Measurements from ENCODE around the gene HS3ST5.
A peak's percentile ranks its signal among the peaks of the same experiment; 100 is the strongest.
"Not testable (repeated sequence)": the region's sequence is repeated elsewhere in the genome, so short reads cannot be mapped to it uniquely, and the experiment has no call there.

The HS3ST5 gene

DNA sequence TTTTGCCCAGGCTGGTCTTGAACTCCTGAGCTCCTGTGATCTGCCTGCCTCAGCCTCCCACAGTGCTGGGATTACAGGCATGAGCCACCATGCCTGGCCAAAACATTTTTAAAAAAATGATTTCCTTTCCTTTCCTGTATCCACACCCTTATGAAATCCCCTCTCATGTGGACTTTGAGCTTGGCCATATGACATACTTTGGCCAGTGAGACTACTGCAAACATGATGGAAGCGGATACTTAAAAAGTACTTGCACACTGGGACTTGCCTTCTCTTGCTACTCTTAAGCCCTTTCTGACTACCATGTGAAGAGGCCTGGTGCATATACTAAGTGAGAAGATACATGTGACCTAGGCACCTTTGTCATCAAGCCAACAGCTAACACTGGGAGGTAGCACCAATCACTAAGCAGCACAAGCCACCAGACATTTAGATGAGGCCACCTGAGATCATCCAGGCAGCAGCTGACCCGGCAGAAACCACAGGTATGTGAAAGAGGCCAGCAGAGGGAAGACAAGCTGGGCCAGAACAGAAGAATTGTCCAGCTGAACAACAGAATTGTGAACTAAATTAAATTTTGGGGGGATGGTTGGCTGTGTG lies 293.4 kb downstream of the HS3ST5 start:
- DNase-seq (ENCODE audit: low spot score): no peak

DNA sequence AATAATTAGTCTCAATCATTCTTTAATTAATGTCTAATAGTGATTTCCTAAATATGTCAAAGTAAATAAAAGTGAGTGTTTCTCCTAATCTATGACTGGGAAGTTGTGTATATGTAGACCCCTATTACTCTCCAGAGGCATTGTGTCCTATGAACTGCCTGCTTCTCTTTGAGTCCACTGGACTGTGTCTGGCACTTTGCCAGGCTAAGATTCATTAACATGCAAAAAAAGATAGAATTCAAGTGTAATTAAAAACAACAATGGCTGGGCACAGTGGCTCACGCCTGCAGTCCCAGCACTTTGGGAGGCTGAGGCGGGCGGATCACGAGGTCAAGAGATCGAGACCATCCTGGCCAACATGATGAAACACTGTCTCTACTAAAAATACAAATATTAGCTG lies 298.3 kb downstream of the HS3ST5 start:
- DNase-seq (ENCODE audit: low spot score): not testable (repeated sequence)

DNA sequence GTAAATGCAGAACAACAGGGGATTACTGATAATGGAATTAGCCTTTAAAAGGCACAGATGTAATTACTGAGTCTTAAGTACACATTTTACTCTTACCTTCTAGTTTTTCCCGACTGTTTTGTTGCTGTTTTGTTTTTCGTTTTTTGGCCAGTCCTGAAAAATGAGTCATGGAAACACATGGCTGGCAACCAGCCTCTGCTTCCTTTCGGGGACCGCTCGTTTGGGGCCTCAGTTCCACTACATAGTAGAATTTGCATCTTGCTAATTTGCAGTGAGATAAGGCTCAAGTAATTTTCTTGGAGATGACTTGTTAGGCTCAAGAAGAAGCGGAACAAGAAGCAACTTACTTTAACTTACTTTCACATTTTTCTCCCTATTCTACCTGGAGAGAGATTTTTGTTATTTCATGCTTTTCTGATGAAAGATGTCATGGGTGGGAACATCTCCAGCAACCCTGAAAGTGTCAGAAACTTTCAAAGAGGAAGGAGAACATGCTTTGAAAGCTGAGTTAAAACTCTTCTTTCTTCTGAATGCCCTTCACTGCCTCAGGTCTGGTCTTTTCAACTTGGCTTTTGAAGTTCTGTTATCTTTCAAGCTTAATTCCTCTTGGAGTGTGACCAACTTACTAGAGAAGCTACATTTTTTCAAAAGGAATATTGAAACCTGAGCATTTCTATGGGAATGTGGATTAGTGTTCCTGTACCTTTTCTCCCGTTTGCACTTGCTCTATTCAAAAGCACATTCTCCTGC lies 300.4 kb downstream of the HS3ST5 start:
- no peak for DNase-seq (ENCODE audit: low spot score)

DNA sequence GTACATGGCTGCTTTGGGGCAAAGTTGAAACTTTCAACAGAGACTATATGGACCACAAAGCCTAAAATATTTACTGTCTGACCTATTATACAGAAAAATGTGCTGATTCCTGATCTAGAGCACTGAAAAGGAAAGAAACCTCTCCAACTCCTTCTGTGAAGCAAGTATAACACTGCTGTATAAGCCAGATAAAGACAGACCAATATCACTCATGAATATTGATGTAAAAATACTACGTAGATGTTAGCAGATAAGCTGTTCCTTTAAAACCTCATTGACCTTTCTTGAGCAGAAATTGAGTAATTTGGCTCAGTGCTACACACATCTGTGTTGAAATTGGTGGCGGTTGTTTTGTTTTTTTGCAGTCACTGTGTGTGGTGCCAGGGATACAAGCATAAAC lies 302.0 kb downstream of the HS3ST5 start:
- no peak for DNase-seq (ENCODE audit: low spot score)

DNA sequence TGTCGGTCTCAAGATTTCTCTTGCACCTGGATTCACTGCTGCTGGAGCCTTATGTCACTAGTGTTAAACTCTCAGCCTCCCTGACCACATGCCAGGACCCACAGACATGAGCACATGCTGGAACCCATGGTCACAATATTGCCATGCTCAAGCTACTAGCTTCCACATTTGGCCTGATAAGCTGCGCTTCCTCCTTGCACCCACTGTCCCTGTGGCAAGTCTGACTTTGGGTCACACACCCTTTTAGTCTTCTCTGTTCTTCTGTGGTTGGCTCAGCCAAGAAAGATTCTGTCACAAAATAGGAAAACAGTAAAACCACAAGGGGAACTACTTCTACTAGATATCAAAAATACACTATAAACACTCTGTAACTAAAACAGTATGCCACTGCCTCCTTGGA lies 303.0 kb downstream of the HS3ST5 start:
- DNase-seq (ENCODE audit: low spot score): no peak

DNA sequence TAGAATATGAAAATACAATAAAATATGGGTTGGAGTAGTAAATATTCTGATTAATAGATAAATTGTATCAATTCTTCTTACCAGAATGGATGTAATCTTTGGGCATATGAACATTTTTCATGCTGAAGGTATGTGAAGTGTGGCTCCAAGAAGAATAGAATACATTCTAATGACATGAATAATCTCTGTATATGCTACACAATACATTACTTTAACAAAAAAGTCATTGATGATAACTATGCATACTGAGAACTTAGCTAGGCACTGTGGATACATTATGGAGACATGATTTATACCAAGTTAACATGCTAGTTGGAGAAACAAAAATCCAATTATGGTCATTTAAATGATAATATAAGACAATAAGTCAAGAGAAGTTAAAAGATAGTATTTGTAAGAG lies 309.2 kb downstream of the HS3ST5 start:
- no peak for DNase-seq (ENCODE audit: low spot score)

- DNase-seq (ENCODE audit: low spot score): no peak
These were observed 310.1 kb downstream of the HS3ST5 start for GRCh38 chr6:114032721-114033120.

- DNase-seq (ENCODE audit: low spot score): no peak
These were observed 312.1 kb downstream of the HS3ST5 start for GRCh38 chr6:114030767-114031166.

DNA sequence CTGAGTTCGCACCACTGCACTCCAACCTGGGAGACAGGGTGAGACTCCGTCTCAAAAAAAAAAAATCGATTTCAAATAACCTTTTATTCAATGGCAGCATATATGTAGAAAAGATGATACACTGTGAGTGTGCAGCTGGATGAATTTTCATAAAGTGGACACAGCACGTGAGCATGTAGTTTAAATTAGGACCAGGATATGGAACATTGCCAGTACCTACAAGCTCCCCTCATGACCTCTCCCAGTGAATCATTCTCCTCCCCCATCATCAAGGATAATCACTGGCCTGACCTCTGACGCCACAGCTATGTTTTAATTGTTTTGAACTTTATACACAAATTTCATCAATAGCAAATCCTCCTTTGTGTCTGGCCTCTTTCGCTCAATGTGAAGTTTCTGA lies 318.1 kb downstream of the HS3ST5 start:
- DNase-seq (ENCODE audit: low spot score): no peak

- no peak for DNase-seq (ENCODE audit: low spot score)
These were observed 322.6 kb downstream of the HS3ST5 start for GRCh38 chr6:114020196-114020595.

DNA sequence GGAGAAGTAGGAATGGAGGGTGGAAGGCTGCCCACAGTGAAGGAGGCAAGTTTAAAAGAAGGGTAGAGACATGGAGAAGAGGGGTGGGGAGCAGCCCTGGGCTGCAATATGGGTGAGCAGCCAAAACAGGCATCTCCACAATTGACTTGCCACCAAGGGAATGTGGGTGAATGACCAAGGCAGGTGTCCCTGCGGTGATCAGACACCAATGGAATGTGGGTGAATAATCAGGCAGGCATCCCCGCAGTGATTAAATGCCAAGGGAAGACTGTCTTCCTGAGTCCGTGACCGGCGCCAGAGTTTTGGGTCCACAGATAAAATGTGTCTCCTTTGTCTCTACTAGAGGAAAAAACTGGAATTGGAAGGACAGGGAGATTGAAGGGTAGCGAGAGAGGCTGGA lies 325.7 kb downstream of the HS3ST5 start:
- DNase-seq (ENCODE audit: low spot score): not testable (repeated sequence)

DNA sequence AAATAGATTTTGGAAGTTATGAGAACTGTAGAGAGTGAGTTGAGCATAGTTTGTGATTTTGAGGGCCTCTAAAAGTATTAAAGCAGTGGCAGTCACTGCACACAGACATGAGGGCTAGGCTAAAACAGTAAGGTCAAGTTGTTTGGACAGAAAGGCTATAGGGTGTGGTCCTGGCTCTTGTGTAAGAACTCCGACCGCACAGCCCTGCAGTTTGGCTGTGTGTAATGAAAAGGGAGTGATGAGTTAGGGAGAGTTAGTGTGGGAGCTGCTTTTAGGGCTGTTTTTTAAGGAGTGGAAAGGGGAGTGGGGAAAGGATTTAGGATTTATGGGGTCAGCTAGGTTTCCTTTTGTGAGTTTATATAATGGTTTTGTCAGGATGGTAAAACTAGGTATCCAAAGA lies 328.7 kb downstream of the HS3ST5 start:
- not testable (repeated sequence) for DNase-seq (ENCODE audit: low spot score)

- not testable (repeated sequence) for DNase-seq (ENCODE audit: low spot score)
These were observed 331.3 kb downstream of the HS3ST5 start for GRCh38 chr6:114011486-114011885.

GRCh38 chr6:114010540-114010939 lies 332.3 kb downstream of the HS3ST5 start:
- no peak for DNase-seq (ENCODE audit: low spot score)

DNA sequence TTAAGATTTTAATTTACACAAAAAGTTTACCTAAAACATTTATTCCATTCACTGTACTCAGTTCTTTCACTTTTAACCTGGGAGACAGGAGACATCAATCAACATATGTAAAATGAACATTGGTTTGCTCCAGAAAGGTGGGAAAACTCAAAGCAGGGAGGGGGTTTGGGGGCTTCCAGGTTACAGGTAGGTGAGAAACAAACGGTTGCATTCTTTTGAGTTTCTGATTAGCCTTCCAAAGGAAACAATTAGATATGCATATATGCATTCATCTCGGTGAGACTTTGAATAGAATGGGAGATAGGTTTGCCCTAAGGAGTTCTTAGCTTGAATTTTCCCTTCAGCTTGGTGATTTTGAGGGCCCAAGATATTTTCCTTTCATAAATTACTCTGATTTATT lies 333.6 kb downstream of the HS3ST5 start:
- no peak for DNase-seq (ENCODE audit: low spot score)

GRCh38 chr6:114008331-114008730 lies 334.5 kb downstream of the HS3ST5 start:
- DNase-seq (ENCODE audit: low spot score): no peak

- DNase-seq (ENCODE audit: low spot score): peak; percentile 4
These were observed 335.3 kb downstream of the HS3ST5 start for GRCh38 chr6:114007516-114007915.
